Nephron progenitor cell (in vitro differentiated cells): ENCODE results near the gene ITSN1.

ENCODE experiments used
- DNase-seq: peaks from one replicate; pipeline ENCODE4 v3.0.0; 2021
- H3K27ac Mint-ChIP-seq: 2 replicates; pipeline ENCODE4 v1.8.0; 2021; ENCODE audit warnings: mild to moderate bottlenecking, moderate library complexity, mixed read lengths
- H3K27me3 Mint-ChIP-seq: 2 replicates; pipeline ENCODE4 v1.8.0; 2021; ENCODE audit warnings: mild to moderate bottlenecking, low read depth, mixed read lengths; ENCODE audit not compliant: poor library complexity
- H3K36me3 Mint-ChIP-seq: 2 replicates; pipeline ENCODE4 v1.8.0; 2021; ENCODE audit warnings: low read depth, mixed read lengths
- H3K4me1 Mint-ChIP-seq: 2 replicates; pipeline ENCODE4 v1.8.0; 2021; ENCODE audit warnings: mixed read lengths
- H3K4me3 Mint-ChIP-seq: 2 replicates; pipeline ENCODE4 v1.8.0; 2021; ENCODE audit warnings: mild to moderate bottlenecking, moderate library complexity, mixed read lengths
- H3K9me3 Mint-ChIP-seq: 2 replicates; pipeline ENCODE4 v1.8.0; 2021; ENCODE audit warnings: mild to moderate bottlenecking, moderate library complexity, mixed read lengths
- CTCF ChIP-seq: fragments of 200-600 bp; sonication (generic); IDR thresholded peaks from 2 replicates; pipeline ENCODE4 v1.5.0; 2021; ENCODE audit warnings: antibody characterized with exemption

Gene ITSN1

GRCh38 chr21:33769057-33769456 lies 126.8 kb downstream of the ITSN1 start:
- Mint-ChIP-seq H3K4me3 (no peak overlapping the region), H3K9me3 (peaks cover 4% of the 10 kb centered on the region), H3K27me3 (no peaks in the 10 kb centered on the region), H3K36me3 (peaks cover 71% of the 10 kb centered on the region), H3K27ac (no peak overlapping the region), H3K4me1 (no peaks in the 10 kb centered on the region)
- no peak for TF ChIP-seq CTCF
- no peak for DNase-seq

GRCh38 chr21:33770542-33770941 lies 128.2 kb downstream of the ITSN1 start:
- peaks cover 72% of the 10 kb centered on the region for H3K36me3 Mint-ChIP-seq
- no peak overlapping the region for H3K27ac Mint-ChIP-seq
- no peak for TF ChIP-seq CTCF
- no peaks in the 10 kb centered on the region for H3K4me1 Mint-ChIP-seq
- H3K9me3 Mint-ChIP-seq: peaks cover 4% of the 10 kb centered on the region
- no peak overlapping the region for H3K4me3 Mint-ChIP-seq
- no peak for DNase-seq
- H3K27me3 Mint-ChIP-seq: no peaks in the 10 kb centered on the region

- no peak for TF ChIP-seq CTCF
- Mint-ChIP-seq H3K36me3 (peaks cover 75% of the 10 kb centered on the region), H3K27me3 (no peaks in the 10 kb centered on the region), H3K9me3 (peaks cover 4% of the 10 kb centered on the region), H3K4me1 (no peaks in the 10 kb centered on the region), H3K27ac (no peak overlapping the region), H3K4me3 (no peak overlapping the region)
- no peak for DNase-seq
These were observed 129.7 kb downstream of the ITSN1 start for GRCh38 chr21:33771976-33772375.

- no peak for DNase-seq
- peaks cover 26% of the 10 kb centered on the region for H3K9me3 Mint-ChIP-seq
- TF ChIP-seq CTCF: no peak
- H3K4me3 Mint-ChIP-seq: no peak overlapping the region
- H3K27me3 Mint-ChIP-seq: peaks cover 4% of the 10 kb centered on the region
- no peak overlapping the region for H3K27ac Mint-ChIP-seq
- peaks cover 84% of the 10 kb centered on the region for H3K36me3 Mint-ChIP-seq
- no peaks in the 10 kb centered on the region for H3K4me1 Mint-ChIP-seq
These were observed 132.2 kb downstream of the ITSN1 start for GRCh38 chr21:33774551-33774950.

GRCh38 chr21:33775100-33775828 lies 133.0 kb downstream of the ITSN1 start:
- no peak overlapping the region for H3K4me3 Mint-ChIP-seq
- DNase-seq: no peak
- H3K9me3 Mint-ChIP-seq: peaks cover 32% of the 10 kb centered on the region
- TF ChIP-seq CTCF: no peak
- H3K36me3 Mint-ChIP-seq: peaks cover 90% of the 10 kb centered on the region
- peaks cover 4% of the 10 kb centered on the region for H3K27me3 Mint-ChIP-seq
- no peak overlapping the region for H3K27ac Mint-ChIP-seq
- H3K4me1 Mint-ChIP-seq: no peaks in the 10 kb centered on the region

GRCh38 chr21:33780631-33781030 lies 138.3 kb downstream of the ITSN1 start:
- no peak for TF ChIP-seq CTCF
- DNase-seq: no peak
- H3K4me3 Mint-ChIP-seq: no peak overlapping the region
- peaks cover 29% of the 10 kb centered on the region for H3K9me3 Mint-ChIP-seq
- H3K27me3 Mint-ChIP-seq: peaks cover 4% of the 10 kb centered on the region
- H3K4me1 Mint-ChIP-seq: no peaks in the 10 kb centered on the region
- peaks cover 81% of the 10 kb centered on the region for H3K36me3 Mint-ChIP-seq
- no peak overlapping the region for H3K27ac Mint-ChIP-seq
